HG03342 (cell line): ENCODE measurements around the gene SLC30A7.
"Not testable (repeated sequence)": the region's sequence is repeated elsewhere in the genome, so short reads cannot be mapped to it uniquely, and the experiment has no call there.

ENCODE experiments used
- ATAC-seq: cut with Tn5 transposase; IDR thresholded peaks from one replicate; pipeline ENCODE4 v1.9.1; 2021; ENCODE audit warnings: mild to moderate bottlenecking, moderate library complexity; ENCODE audit not compliant: unreplicated experiment

SLC30A7 gene, protein sequence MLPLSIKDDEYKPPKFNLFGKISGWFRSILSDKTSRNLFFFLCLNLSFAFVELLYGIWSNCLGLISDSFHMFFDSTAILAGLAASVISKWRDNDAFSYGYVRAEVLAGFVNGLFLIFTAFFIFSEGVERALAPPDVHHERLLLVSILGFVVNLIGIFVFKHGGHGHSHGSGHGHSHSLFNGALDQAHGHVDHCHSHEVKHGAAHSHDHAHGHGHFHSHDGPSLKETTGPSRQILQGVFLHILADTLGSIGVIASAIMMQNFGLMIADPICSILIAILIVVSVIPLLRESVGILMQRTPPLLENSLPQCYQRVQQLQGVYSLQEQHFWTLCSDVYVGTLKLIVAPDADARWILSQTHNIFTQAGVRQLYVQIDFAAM

DNA sequence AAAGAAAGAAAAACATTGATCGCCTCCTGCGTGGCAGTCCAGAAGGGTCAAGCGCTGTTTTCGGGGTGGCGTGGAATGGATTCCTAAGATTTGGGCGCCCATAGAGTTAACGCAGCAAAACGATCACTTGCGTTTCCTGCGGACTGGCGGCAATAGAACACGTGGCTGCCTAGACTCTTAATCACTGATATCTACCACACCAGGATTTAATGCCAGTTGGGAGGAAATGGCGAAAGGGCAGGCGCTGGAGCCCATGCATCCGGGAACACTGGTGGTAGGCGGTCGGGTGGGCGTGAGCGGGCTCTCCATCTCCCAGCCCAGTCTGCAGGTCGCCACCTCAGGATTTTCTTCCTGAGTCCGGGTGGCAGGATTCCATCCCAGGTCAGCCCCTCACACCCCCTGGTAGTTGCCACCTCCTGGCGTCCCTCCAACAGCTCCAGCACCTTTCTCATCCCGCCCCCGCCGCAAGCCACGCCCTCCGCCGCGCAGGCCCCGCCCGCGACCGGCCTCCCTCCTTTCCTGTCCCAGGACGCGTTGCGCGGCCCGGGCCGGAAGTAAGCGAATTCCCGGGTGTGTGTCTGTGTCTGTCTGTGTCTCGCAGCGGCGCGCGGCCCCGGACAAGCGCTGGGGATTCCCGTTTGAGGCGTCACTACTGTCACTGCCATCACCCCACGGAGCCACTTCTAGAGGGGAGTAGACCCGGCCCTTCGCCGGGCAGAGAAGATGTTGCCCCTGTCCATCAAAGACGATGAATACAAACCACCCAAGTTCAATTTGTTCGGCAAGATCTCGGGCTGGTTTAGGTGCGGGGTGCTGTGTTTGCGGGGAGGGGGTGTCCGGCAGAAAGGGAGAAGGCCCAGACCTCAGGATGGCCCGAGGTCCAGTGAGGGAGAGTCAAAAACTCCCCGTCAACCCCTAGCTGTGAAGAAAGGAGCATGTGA is at the start of gene SLC30A7:
SLC30A7 (plus strand) TSS at position 551 of the 941 bp plus-strand sequence; CDS start at position 724, 173 bp downstream.
- ATAC-seq, result peak; percentile 72

DNA sequence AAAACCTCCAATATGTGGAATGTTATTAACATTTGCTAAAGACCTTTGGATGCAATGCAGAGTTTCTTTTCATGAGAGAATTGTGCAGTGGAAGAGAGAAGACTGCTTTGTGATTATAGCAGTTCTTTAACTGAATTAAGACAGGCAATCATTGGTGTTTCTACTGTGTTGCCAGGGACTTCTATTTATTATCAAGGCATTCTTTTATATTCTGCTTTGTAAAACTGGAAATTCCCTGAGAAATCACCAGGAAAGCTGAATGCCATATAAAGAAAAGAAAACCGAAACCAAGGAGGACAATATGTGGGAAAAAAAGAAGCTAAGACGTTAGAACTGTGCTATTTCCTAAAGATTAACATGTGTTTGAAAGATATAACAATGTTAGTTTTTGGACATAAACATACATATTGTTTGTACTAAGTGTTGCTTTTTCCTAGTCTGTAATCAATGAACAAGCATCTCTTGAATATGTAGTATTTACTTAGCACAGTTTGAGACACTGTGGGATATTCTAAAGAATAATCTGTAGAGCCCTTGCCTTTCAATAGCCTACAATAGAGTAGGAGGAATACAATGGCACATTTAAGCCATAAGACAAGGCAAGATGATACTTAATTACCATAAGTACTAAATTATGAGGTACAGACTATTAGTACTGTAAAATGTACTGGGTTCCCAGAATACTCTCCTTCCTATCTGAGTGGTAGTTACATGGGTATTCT is 48.4 kb upstream of the SLC30A7 start:
- no peak for ATAC-seq

DNA sequence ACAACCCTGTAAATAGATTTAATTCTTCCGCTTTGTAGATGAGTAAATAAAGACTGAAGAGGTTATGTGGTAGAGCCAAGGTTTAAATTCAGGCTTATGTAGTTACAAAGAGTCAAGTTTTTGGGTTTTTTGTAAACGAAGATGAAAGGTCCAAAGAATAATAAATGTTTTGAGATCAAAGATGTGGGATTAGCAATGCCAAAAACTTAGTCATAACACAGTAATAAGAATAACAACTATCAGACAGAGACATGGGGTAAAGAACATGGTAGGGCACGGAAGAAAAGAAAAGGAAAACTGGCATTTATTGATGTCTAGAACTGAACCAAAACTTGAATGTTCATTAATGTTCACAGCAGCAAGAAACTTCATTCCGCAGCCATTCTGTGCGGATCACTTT is 44.2 kb upstream of the SLC30A7 start:
- no peak for ATAC-seq

DNA sequence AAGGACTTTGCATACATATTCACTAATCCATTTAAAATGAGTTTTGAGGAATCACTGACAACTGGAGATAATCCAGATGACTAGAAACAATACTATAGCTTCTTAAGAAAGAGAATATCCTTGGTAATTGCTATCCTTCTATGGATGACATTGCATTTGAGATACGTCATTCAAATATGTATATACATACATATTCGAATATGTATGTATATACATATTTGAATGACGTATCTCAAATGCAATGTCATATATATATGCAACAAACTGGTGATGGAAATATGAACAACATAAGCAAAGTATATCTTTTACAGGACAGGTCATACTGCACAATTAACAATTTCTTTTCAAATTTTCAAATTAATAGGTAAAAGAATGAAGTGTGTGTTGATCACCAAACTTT is 42.9 kb upstream of the SLC30A7 start:
- ATAC-seq, result no peak

DNA sequence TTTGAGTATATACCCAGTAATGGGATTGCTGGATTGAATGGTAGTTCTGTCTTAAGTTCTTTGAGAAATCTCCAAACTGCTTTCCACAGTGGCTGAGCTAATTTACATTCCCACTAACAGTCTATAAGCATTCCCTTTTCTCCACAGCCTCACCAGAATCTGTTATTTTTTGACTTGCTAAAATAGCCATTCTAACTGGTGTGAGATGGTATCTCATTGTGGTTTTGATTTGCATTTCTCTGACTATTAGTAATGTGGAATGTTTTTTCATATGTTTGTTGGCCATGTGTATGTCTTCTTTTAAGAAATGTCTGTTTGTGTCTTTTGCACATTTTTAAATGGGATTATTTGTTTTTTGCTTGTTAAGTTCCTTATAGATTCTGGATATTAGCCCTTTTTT is 40.8 kb upstream of the SLC30A7 start:
- not testable (repeated sequence) for ATAC-seq

DNA sequence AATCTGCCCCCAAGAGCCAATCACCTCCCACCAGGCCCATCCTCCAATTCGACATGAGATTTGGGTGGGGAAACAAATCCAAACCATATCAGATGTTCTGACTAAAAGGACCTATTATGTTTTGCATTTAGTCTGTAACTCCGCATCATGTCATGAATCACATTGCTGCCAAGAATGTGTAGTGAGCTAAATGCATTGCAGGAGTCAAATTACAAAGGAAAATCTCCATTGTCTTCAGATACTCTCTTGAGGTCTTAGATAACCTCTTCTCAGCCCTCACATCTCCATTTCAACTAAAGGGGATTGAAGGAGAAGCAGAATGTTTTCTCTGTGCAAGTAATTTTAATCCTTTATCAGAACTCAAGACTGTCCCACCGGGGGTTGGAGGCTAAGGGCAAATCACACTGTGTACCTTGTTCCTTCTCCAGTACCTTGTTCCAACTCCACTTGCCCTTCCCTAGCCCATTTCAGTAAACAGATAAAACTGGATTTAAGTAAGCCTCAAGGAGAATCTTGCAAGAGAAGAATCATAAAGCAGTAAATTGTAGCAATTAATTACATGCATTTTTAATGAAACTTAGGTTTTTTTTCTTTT is 35.4 kb upstream of the SLC30A7 start:
- ATAC-seq, result no peak

DNA sequence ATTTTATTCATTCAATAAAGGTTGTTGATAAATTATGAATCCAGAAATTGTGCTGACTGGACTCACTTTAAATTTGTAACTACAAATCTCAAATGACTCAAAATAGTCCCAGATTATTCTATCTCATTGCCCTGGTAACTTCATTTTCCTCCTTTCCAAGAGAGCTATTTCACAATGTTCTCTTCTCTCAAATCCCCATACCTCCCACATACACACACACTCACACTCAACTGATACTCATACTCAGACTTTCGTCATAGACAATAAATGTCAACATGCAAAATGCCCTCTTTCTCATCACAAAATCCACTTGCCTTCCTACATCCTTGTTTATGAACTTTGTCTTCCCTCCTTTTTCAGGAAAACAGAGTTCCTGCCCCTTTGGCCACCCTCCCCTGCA is 34.5 kb upstream of the SLC30A7 start:
- no peak for ATAC-seq

DNA sequence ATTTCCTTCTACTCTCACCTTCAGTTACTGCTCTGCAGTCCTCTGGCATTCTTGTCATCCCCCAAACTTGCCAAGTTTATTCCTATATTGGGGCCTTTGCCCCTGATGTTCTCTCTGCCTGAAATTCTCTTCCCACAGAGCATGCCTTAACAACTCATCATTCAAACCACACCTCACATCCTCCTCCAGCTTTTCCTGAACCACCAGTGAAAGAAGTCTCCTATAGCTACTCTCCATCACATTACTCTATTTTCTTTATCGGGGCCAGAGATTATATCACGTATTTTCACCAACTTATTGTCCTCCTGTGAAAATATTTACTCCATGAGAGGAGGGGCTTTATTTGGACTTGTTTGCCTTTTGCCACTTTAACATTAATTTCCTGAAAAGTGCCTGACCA is 33.3 kb upstream of the SLC30A7 start:
- no peak for ATAC-seq

DNA sequence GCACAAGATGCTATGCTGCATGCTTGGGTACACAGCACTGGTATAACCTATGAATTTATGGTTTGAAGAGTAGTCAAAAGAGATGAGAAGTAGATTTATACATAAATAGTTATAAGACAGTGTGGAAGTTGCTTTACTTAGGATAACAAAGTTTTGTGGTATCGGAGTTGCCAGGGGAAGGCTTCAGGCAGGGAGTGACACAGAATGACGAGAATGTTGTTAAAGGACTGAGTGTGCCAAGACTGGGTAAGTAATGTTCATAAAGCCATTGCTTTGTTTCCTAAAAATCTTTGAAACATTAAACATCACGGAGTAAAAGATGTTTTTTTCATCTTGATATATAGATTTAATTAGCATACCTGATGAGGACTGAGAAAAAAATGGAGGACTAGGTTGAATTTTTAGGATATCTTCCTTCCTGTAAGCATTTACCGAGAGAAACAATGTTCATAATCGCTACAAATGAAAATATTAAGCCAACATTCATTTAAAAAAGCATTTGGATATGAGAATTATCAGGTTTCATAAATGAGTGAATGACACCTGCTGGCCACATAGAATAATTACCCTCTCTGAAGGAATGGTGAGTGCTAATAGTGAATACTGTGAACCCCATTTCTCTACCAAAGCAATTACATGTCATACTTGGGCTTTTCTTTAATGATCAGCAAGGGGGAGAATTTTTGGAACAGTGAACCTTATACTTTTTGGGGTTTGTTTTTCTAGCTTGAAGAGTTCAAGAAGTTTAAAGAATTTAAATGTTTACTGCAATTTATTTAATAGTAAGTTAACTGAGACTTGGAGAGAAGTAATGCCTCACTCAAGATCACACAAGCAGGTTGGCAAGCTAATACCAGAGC is 29.6 kb upstream of the SLC30A7 start:
- ATAC-seq, result peak; percentile 63

DNA sequence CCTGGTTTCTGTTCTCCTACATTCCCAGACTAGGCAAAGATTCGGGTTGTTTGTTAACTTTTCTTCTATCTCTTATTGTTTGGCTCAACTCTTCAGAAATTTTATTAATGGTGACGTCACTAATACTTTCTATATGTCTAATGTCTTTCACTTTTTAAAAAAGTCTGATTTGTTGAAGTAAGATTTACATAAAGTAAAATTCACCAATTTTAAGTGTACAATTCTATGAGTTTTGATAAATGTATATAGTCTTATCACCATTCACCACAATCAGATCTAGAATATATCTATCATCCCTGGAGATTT is 29.0 kb upstream of the SLC30A7 start:
- no peak for ATAC-seq

DNA sequence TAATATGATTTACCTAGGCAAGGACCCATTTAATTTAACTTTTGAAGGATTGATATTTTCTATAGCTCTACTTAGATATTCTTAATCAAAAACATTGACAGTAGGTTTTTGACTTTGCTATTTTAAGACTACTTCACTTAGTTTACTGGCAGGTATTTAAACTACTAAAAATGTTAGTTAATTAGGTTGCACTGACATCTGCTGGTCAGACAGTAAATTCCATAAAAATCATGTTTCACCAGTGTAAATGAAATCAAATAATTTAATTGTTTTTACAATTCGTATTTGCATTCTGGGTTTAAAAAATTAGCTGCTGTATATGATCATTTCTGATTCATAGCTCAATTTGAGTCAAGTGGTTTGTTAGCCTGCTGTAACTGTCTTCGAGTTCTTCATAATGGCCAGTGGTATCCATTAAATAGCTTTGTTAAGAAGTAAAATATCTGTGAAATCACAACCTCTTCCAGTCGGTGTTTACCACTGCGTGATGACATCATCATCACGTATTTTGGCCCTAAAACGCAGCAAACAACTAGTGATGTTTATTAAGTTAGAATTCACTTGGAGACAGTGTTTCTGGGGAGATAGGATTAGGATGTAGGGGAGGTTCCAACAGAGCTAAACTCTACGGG is 27.4 kb upstream of the SLC30A7 start:
- no peak for ATAC-seq

DNA sequence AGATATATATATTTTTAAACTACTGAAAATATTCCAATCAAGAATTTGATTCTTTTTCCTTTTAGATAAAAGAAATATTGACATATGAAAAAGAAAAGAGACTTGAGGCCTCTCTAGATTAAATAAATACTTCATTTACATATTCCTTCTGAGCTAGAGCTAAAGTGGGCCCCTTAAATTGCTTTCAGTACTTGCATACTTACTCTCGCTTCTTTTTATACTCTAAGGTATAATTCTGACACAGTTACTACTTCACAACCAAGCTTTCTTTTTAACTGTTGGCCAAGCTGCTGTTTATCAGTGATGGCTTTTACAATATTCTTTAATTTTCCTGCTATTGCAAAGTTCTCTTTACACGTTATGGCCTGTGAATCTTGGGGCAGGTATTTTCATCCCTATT is 25.9 kb upstream of the SLC30A7 start:
- ATAC-seq, result no peak

DNA sequence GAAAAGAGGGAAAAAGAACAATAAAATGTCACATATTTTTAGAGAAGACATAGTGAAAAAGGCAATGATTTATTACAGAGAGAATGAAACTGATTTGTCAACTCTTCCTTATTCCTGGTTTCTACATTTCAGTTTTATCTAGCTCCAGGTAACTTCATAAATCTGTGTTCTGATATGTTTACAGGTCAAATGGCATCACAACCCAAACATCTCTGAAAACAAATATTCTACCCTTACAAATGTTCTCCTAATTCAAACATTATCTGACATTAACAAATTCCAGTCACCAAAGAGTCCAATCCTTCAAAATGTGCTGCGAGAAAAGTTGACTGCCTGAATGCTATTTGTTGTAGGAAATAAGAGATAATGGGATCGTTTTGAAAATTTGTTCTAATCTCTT is 21.5 kb upstream of the SLC30A7 start:
- ATAC-seq, result no peak

DNA sequence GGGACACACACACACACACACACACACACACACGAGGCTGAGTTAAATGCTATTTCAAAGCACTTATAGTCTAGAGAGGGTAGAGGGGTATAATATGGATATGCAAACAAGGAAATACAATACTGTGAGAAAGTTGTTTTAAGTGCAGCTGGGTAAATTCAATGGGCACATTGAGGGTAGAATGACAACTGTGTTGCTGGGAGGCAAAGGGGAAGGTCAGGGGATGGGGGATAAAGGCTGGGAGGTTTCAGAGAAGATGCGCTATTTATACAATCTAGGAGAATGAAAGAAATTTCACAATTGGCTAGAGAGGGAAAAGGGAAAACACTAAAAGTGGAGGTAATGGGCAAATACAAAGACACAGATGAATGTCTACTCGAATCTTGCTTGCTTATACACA is 20.7 kb upstream of the SLC30A7 start:
- ATAC-seq, result no peak

DNA sequence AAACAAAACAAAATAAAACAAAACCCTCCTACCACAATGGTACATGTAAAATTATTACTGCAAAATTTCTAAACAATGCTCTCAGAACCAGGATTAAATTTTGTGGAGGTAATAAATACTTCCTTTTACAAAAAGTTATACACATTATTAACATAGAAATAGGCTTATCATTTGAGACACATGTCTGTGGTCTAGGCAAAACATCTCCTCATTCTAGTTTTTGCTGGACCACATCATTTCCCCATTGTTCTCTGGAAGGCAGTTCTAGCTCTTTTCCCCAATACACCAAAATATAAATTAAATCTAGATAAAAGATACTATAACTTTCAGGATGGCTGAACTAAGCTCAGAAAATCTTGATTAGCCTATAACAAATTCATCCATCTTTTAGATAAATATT is 19.6 kb upstream of the SLC30A7 start:
- no peak for ATAC-seq

DNA sequence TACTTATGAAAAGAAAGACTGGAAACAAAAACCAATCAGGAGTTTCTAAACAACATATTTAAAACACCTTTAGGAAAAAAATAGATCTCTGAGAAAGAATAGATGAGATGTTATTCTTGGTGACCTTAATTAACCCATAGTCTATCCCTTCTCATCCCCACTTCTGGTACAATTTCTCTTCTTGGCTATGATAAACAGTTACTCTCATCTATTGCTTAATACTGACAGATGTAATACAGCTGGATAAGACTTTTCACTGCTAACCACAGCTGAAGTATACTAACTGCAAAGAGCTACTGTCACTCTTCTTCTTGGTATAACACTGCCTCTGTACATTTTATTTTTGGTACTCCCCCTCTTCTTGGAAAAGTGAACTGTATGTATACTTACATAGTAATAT is 16.5 kb upstream of the SLC30A7 start:
- ATAC-seq, result no peak

DNA sequence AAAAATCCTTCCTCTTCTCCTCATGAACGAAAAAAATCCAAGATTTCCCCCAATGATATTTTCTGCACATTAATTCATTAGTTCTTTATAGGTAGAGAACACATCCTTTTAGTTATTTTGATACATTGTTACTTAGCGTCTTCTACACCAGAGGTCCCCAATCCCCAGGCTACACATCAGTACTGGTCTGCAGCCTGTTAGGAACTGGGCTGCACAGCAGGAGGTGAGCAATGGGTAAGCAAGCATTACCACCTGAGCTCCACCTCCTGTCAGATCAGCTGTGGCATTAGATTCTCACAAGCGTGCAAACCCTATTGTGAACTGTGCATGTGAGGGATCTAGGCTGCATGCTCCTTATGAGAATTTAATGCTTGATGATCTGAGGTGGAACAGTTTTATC is 14.2 kb upstream of the SLC30A7 start:
- no peak for ATAC-seq

DNA sequence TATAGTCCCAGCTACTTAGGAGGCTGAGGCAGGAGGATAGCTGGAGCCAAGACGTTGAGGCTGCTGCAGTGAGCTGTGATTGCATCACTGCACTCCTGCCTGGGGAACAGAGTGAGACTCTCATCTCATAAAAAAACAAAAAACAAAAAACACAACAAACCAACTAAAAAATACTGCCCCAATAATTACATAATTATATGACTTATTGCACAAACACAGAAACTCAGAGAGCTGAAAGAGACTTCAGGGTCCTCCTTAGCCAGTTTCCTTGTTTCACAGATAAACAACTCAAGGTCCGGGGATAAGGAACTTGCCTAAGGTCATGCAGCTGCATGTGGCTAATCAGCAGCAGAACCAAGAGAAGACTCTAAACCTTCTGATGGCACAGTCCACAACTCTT is 13.2 kb upstream of the SLC30A7 start:
- ATAC-seq, result no peak

DNA sequence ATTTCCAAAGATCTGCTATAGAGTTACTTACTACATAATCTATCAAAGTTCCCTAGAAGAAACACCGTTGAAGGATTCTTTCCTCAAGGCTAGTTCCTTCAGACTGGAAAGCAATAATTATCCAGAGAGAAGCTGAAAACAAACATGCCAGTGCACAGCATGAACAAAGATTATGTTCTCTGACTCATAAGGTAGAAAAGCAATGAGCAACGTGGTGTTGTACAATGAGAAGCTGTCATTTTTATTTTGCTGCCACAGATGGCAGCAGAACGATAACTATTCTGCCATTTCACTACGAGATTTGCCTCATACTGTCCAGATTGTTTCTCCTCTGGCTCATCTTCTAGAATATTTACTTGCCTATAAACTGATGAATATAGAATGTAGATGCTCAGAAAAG is 11.9 kb upstream of the SLC30A7 start:
- no peak for ATAC-seq

DNA sequence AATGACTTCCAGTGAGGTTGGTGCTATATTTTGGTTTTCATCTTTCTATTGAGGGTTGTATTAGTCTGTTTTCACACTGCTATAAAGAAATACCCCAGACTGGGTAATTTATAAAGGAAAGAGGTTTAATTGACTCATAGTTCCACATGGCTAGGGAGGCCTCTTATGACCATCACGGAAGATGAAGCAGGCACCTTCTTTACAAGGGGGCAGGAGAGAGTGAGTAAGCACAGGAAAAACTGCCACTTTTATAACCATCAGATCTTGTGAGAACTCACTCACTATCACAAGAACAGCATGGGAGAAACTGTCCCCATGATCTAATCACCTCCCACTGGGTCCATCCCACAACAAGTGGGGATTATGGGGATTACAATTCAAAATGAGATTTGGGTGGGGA is 6.9 kb upstream of the SLC30A7 start:
- ATAC-seq, result not testable (repeated sequence)
